Measurements from ENCODE around the gene PCDHGA1.

The PCDHGA1 gene

DNA sequence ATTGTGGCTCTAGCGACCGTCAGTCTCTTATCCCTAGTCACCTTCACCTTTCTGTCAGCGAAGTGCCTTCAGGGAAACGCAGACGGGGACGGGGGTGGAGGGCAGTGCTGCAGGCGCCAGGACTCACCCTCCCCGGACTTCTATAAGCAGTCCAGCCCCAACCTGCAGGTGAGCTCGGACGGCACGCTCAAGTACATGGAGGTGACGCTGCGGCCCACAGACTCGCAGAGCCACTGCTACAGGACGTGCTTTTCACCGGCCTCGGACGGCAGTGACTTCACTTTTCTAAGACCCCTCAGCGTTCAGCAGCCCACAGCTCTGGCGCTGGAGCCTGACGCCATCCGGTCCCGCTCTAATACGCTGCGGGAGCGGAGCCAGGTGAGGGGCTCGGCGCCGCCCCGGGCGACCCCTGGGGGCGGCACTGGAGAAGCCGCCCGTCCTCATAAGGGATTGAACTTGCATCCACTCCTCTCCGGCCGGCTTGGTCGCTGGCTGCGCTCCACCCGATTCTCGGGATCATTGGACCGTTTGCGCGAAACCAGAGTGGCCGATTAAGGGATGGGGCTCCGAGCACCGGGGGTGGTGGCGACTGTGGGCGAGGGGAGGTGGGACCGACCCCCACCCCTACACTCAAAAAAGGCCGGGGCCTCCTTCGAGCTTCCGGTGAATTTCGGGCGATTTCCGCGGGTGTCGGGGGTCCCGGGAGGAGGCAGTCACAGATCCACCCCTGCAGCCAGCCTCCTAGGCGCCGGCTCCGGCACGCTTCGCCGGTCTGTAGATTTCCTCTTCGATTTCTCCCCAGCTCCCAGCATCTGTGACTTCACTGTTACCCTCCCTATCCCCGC lies 161.2 kb downstream of the PCDHGA1 start:
- Histone ChIP-seq H3K18ac (ENCODE audit: low read length) (peak overlapping the region; percentile 62), H2BK15ac (ENCODE audit: low read length) (no peak overlapping the region), H3K4me2 (ENCODE audit: insufficient read depth, low read length, poor library complexity, severe bottlenecking) (peak overlapping the region; percentile 27), H3K23ac (ENCODE audit: low read depth, low read length, poor library complexity) (peak overlapping the region; percentile 52), H4K91ac (ENCODE audit: low read depth, low read length, poor library complexity) (no peak overlapping the region), H3K14ac (ENCODE audit: low read length) (peak overlapping the region; percentile 39), H2AFZ (ENCODE audit: low read length) (no peak overlapping the region), H3K4ac (ENCODE audit: low read length) (no peak overlapping the region), H3K27ac (replicated peaks; ENCODE audit: low read length) (no peak overlapping the region), H2BK120ac (ENCODE audit: low read depth, low read length) (no peak overlapping the region), H3K36me3 (replicated peaks in 1 of 2; ENCODE audit: control insufficient read depth in 2 of 2, insufficient read depth in 2 of 2, low read length in 2 of 2) (peaks cover 35 to 55% of the 10 kb centered on the region in 2 donors), H2BK5ac (ENCODE audit: low read length) (no peak overlapping the region), H3K4me1 (ENCODE audit: control insufficient read depth in 2 of 2, insufficient read depth in 1 of 2, low read depth in 1 of 2, low read length in 2 of 2) (peaks cover 29 to 34% of the 10 kb centered on the region in 2 donors), H3K27me3 (ENCODE audit: control insufficient read depth in 3 of 3, insufficient read depth in 3 of 3, low read depth in 1 of 3, low read length in 3 of 3) (peaks cover 0 to 10% (median 0%) of the 10 kb centered on the region in 3 experiments), H4K8ac (ENCODE audit: low read depth, low read length) (no peak overlapping the region), H3K9me3 (replicated peaks in 1 of 2; ENCODE audit: control insufficient read depth in 2 of 2, insufficient read depth in 1 of 2, low read depth in 1 of 2, low read length in 2 of 2) (peaks cover 12 to 37% of the 10 kb centered on the region in 2 donors), H2AK5ac (ENCODE audit: low read depth, low read length) (peak overlapping the region; percentile 50), H3K4me3 (ENCODE audit: low read length in 2 of 2) (no peak overlapping the region), H3K9ac (ENCODE audit: low read depth, low read length, poor library complexity) (peak overlapping the region; percentile 70), H3K79me1 (ENCODE audit: low read depth, low read length) (peaks cover 17% of the 10 kb centered on the region), H2BK12ac (ENCODE audit: low read length) (peak overlapping the region; percentile 24)
- no CpG with 5 or more reads among the region's 66 CpGs for WGBS, 2 donors (ENCODE audit: extremely low coverage in 2 of 2, insufficient read length in 2 of 2, insufficient replicate concordance in 1 of 2)
- DNase-seq (ENCODE audit: low spot score), result no peak

DNA sequence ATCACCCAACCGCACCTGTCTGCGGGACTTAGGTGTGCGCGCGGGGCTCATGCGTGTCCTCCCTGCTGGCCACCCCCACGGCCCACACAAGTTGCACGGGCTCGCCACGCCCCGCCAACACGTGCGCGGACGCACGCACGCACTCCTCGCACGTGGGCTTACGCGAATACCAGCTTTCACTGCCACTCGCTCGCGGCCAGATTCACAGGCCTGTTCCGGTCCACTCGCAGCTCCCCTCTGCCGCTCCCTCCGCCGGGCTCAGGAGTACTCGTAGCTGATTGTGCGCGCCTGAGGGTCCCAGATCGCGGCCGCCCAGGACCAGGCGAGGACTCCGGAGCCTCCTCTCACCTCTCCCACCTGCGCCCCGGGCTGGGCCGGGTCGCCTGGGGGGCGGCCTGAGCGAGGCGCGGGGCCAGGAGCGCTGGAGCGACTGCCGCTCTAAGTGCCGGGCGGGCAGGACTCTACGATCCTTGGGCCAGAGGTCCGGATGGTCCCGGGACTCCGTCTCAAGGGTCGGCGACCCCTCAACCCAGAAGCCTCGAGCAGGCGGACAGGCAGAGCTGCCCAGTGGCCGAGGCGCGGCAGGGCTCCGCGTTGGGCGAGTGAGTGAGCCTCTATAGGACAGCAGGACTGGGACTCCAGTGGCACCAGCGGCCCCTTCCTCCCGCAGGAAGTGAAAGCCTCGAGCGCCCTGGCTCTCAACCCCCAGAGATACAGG lies 162.0 kb downstream of the PCDHGA1 start:
- Histone ChIP-seq H3K27me3 (ENCODE audit: control insufficient read depth in 3 of 3, insufficient read depth in 3 of 3, low read depth in 1 of 3, low read length in 3 of 3) (peaks cover 0 to 10% (median 0%) of the 10 kb centered on the region in 3 experiments), H2AFZ (ENCODE audit: low read length) (no peak overlapping the region), H3K9me3 (replicated peaks in 1 of 2; ENCODE audit: control insufficient read depth in 2 of 2, insufficient read depth in 1 of 2, low read depth in 1 of 2, low read length in 2 of 2) (peaks cover 12 to 30% of the 10 kb centered on the region in 2 donors), H4K91ac (ENCODE audit: low read depth, low read length, poor library complexity) (no peak overlapping the region), H3K4me1 (ENCODE audit: control insufficient read depth in 2 of 2, insufficient read depth in 1 of 2, low read depth in 1 of 2, low read length in 2 of 2) (peaks cover 29 to 34% of the 10 kb centered on the region in 2 donors), H3K27ac (replicated peaks; ENCODE audit: low read length) (no peak overlapping the region), H3K79me1 (ENCODE audit: low read depth, low read length) (peaks cover 13% of the 10 kb centered on the region), H2BK5ac (ENCODE audit: low read length) (no peak overlapping the region), H2BK12ac (ENCODE audit: low read length) (peak overlapping the region; percentile 92), H3K4me3 (ENCODE audit: low read length in 2 of 2) (peak overlapping the region in 1 of 2 donors; percentile 29), H3K4ac (ENCODE audit: low read length) (no peak overlapping the region), H3K23ac (ENCODE audit: low read depth, low read length, poor library complexity) (no peak overlapping the region), H3K9ac (ENCODE audit: low read depth, low read length, poor library complexity) (peak overlapping the region; percentile 65), H3K18ac (ENCODE audit: low read length) (peak overlapping the region; percentile 62), H2BK120ac (ENCODE audit: low read depth, low read length) (no peak overlapping the region), H3K4me2 (ENCODE audit: insufficient read depth, low read length, poor library complexity, severe bottlenecking) (no peak overlapping the region), H3K14ac (ENCODE audit: low read length) (no peak overlapping the region), H2BK15ac (ENCODE audit: low read length) (no peak overlapping the region), H3K36me3 (replicated peaks in 1 of 2; ENCODE audit: control insufficient read depth in 2 of 2, insufficient read depth in 2 of 2, low read length in 2 of 2) (peaks cover 32 to 52% of the 10 kb centered on the region in 2 donors), H4K8ac (ENCODE audit: low read depth, low read length) (no peak overlapping the region), H2AK5ac (ENCODE audit: low read depth, low read length) (peak overlapping the region; percentile 50)
- no CpG with 5 or more reads among the region's 68 CpGs for WGBS, 2 donors (ENCODE audit: extremely low coverage in 2 of 2, insufficient read length in 2 of 2, insufficient replicate concordance in 1 of 2)
- no peak for DNase-seq (ENCODE audit: low spot score)

DNA sequence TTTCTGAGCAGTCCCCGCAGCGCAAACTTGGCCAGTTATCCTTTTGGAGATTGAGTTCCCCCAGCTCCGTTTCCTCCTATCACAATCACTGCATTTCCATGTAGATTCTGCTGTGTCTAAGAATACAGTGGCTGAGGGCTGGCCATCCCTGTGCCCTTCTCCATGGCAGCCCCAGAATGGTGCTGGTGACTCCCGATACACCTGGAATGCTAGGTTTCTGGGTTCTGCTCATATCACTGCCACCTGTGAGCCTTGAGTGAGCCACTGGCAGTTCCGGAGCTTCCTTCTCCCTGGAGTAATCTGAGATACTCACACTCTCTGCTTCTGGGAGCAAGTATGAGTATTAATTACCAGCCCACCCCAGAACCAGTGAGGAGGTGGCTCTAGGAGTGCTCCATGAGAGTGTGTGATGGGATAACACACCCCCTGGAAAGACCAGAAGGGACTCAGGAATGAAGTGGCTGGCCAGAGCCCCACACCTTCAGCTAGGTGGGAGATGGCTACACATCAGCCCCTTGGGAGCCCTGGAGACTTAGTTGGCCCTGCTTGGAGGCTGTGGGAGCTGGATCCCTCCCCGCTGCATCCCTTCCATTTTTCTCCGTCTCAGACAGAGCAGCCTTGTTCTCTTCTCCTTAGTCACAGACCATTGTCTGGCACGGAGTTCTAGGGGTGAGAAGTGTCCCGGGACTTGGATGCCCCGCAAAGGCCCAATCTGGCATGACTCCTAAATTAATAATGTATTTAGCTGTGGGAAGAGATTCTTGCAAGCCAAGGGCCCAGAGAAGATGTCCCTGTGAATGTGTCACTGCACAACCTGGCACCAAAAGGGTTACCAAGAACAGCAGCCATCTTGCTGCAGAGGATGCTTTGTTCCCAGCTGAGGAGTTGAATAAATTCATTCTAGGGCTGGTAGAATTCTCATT lies 163.4 kb downstream of the PCDHGA1 start:
- no peak overlapping the region for H4K8ac ChIP-seq (ENCODE audit: low read depth, low read length)
- peaks cover 29 to 49% of the 10 kb centered on the region in 2 donors for H3K36me3 ChIP-seq (replicated peaks in 1 of 2; ENCODE audit: control insufficient read depth in 2 of 2, insufficient read depth in 2 of 2, low read length in 2 of 2)
- H3K9me3 ChIP-seq (replicated peaks in 1 of 2; ENCODE audit: control insufficient read depth in 2 of 2, insufficient read depth in 1 of 2, low read depth in 1 of 2, low read length in 2 of 2), result peaks cover 12 to 22% of the 10 kb centered on the region in 2 donors
- H3K23ac ChIP-seq (ENCODE audit: low read depth, low read length, poor library complexity), result no peak overlapping the region
- H3K27me3 ChIP-seq (ENCODE audit: control insufficient read depth in 3 of 3, insufficient read depth in 3 of 3, low read depth in 1 of 3, low read length in 3 of 3), result peaks cover 0 to 10% (median 0%) of the 10 kb centered on the region in 3 experiments
- peak overlapping the region; percentile 1 for H2AK5ac ChIP-seq (ENCODE audit: low read depth, low read length)
- peaks cover 10% of the 10 kb centered on the region for H3K79me1 ChIP-seq (ENCODE audit: low read depth, low read length)
- H3K4me1 ChIP-seq (ENCODE audit: control insufficient read depth in 2 of 2, insufficient read depth in 1 of 2, low read depth in 1 of 2, low read length in 2 of 2), result peaks cover 25 to 31% of the 10 kb centered on the region in 2 donors
- no peak overlapping the region for H3K14ac ChIP-seq (ENCODE audit: low read length)
- peak overlapping the region; percentile 89 for H3K27ac ChIP-seq (replicated peaks; ENCODE audit: low read length)
- WGBS, 2 donors (ENCODE audit: extremely low coverage in 2 of 2, insufficient read length in 2 of 2, insufficient replicate concordance in 1 of 2), result no CpG with 5 or more reads among the region's 10 CpGs
- H2BK5ac ChIP-seq (ENCODE audit: low read length), result peak overlapping the region; percentile 76
- H3K9ac ChIP-seq (ENCODE audit: low read depth, low read length, poor library complexity), result no peak overlapping the region
- H2BK12ac ChIP-seq (ENCODE audit: low read length), result peak overlapping the region; percentile 30
- H3K4me3 ChIP-seq (ENCODE audit: low read length in 2 of 2), result no peak overlapping the region
- H3K4me2 ChIP-seq (ENCODE audit: insufficient read depth, low read length, poor library complexity, severe bottlenecking), result peak overlapping the region; percentile 56
- H4K91ac ChIP-seq (ENCODE audit: low read depth, low read length, poor library complexity), result no peak overlapping the region
- peak overlapping the region; percentile 88 for H2BK15ac ChIP-seq (ENCODE audit: low read length)
- DNase-seq (ENCODE audit: low spot score), result no peak
- H2AFZ ChIP-seq (ENCODE audit: low read length), result peak overlapping the region; percentile 77
- peak overlapping the region; percentile 97 for H3K18ac ChIP-seq (ENCODE audit: low read length)
- H2BK120ac ChIP-seq (ENCODE audit: low read depth, low read length), result no peak overlapping the region
- H3K4ac ChIP-seq (ENCODE audit: low read length), result no peak overlapping the region

All from neuronal stem cell (in vitro differentiated cells).